Mesenchymal stem cell (in vitro differentiated cells and primary cell): Measurements from ENCODE around the gene ZNF316.
"Not testable (repeated sequence)": the region's sequence is repeated elsewhere in the genome, so short reads cannot be mapped to it uniquely, and the experiment has no call there.

Source experiments
- DNase-seq: peaks from one replicate; pipeline ENCODE4 v3.0.0-alpha.2; 2013
- H2AFZ ChIP-seq: one replicate; pipeline ENCODE4 v1.6.1; 2013; ENCODE audit warnings: low read depth, mild to moderate bottlenecking, control low read depth, inconsistent platforms, low read length, moderate library complexity
- H2AK5ac ChIP-seq: 2 replicates; pipeline ENCODE4 v1.6.1; 2013; ENCODE audit warnings: low read length, moderate library complexity, mild to moderate bottlenecking, inconsistent platforms; ENCODE audit not compliant: severe bottlenecking
- H2BK120ac ChIP-seq: one replicate; pipeline ENCODE4 v1.6.1; 2013; ENCODE audit warnings: low read depth, mild to moderate bottlenecking, inconsistent platforms, low read length, moderate library complexity
- H2BK12ac ChIP-seq, 2 experiments: one replicate each; pipeline ENCODE4 v1.6.1; 2013; ENCODE audit warnings: inconsistent platforms in 2 of 2, low read length in 2 of 2, mild to moderate bottlenecking in 2 of 2, moderate library complexity in 2 of 2, control low read depth in 1 of 2
- H2BK15ac ChIP-seq: one replicate; pipeline ENCODE4 v1.6.1; 2013; ENCODE audit warnings: mild to moderate bottlenecking, low read depth, inconsistent platforms; ENCODE audit not compliant: poor library complexity, severe bottlenecking
- H2BK5ac ChIP-seq: 2 replicates; pipeline ENCODE4 v1.6.1; 2013; ENCODE audit warnings: low read depth, mild to moderate bottlenecking, low read length, control low read depth, inconsistent platforms; ENCODE audit not compliant: poor library complexity, severe bottlenecking
- H3K14ac ChIP-seq, 2 experiments: one replicate each; pipeline ENCODE4 v1.6.1; 2013; ENCODE audit warnings: inconsistent platforms in 2 of 2, low read length in 2 of 2, control low read depth in 1 of 2, mild to moderate bottlenecking in 1 of 2, moderate library complexity in 1 of 2
- H3K18ac ChIP-seq, 2 experiments: one replicate each; pipeline ENCODE4 v1.6.1; 2013; ENCODE audit warnings: inconsistent platforms in 2 of 2, low read length in 2 of 2, control low read depth in 1 of 2, low read depth in 1 of 2, mild to moderate bottlenecking in 1 of 2
- H3K23ac ChIP-seq, 2 experiments: one replicate each; pipeline ENCODE4 v1.6.1; 2013; ENCODE audit warnings: inconsistent platforms in 2 of 2, low read length in 2 of 2, mild to moderate bottlenecking in 2 of 2, moderate library complexity in 2 of 2, control low read depth in 1 of 2
- H3K27ac ChIP-seq: 2 replicates; pipeline ENCODE4 v1.5.1; 2013; ENCODE audit warnings: mild to moderate bottlenecking, moderate library complexity, low read length, control low read depth, inconsistent platforms; ENCODE audit not compliant: poor library complexity, severe bottlenecking
- H3K27me3 ChIP-seq, 2 experiments: 2 replicates each; pipeline versions ENCODE4 v1.6.1 to v1.7.0; 2013; ENCODE audit warnings: low read length in 2 of 2, mild to moderate bottlenecking in 2 of 2, moderate library complexity in 2 of 2, control low read depth in 1 of 2, inconsistent platforms in 1 of 2; ENCODE audit not compliant: control insufficient read depth in 1 of 2, insufficient read depth in 1 of 2
- H3K36me3 ChIP-seq, 2 experiments: 2 replicates each; pipeline versions ENCODE4 v1.6.1 to v1.7.0; 2013; ENCODE audit warnings: low read length in 2 of 2, control low read depth in 1 of 2, inconsistent platforms in 1 of 2, low read depth in 1 of 2, mild to moderate bottlenecking in 1 of 2; ENCODE audit not compliant: insufficient read depth in 2 of 2, control insufficient read depth in 1 of 2
- H3K4ac ChIP-seq, 2 experiments: one replicate each; pipeline ENCODE4 v1.6.1; 2013; ENCODE audit warnings: inconsistent platforms in 2 of 2, low read length in 2 of 2, mild to moderate bottlenecking in 2 of 2, moderate library complexity in 2 of 2, control low read depth in 1 of 2, low read depth in 1 of 2
- H3K4me1 ChIP-seq: 2 replicates; pipeline ENCODE4 v1.6.1; 2013; ENCODE audit warnings: low read depth, low read length, control low read depth; ENCODE audit not compliant: control insufficient read depth, insufficient read depth
- H3K4me2 ChIP-seq: 2 replicates; pipeline ENCODE4 v1.6.1; 2013; ENCODE audit warnings: low read length, mild to moderate bottlenecking, inconsistent platforms; ENCODE audit not compliant: poor library complexity, severe bottlenecking
- H3K4me3 ChIP-seq, 2 experiments: 2 replicates each; pipeline versions ENCODE4 v1.5.1 to v1.7.0; 2013; ENCODE audit warnings: low read length in 2 of 2, mild to moderate bottlenecking in 2 of 2, control low read depth in 1 of 2, low read depth in 1 of 2; ENCODE audit not compliant: insufficient read depth in 1 of 2
- H3K79me1 ChIP-seq: replicated peaks from 2 replicates; pipeline ENCODE4 v1.6.1; 2013; ENCODE audit warnings: mild to moderate bottlenecking, control low read depth, low read length, inconsistent platforms; ENCODE audit not compliant: poor library complexity, severe bottlenecking
- H3K9ac ChIP-seq: 2 replicates; pipeline ENCODE4 v1.7.0; 2013; ENCODE audit warnings: mild to moderate bottlenecking, low read length, moderate library complexity
- H3K9me3 ChIP-seq: 2 replicates; pipeline ENCODE4 v1.7.0; 2013; ENCODE audit warnings: mild to moderate bottlenecking, low read length; ENCODE audit not compliant: control insufficient read depth
- H4K8ac ChIP-seq: one replicate; pipeline ENCODE4 v1.6.1; 2013; ENCODE audit warnings: inconsistent platforms, mild to moderate bottlenecking, low read length, moderate library complexity
- H4K91ac ChIP-seq: one replicate; pipeline ENCODE4 v1.6.1; 2013; ENCODE audit warnings: mild to moderate bottlenecking, low read length, inconsistent platforms
- WGBS: methylation state at CpG from one replicate; pipeline ENCODE4 v1.1.7; 2013; ENCODE audit warnings: mixed read lengths; 5-methylcytosine and 5-hydroxymethylcytosine counted together

Gene ZNF316

GRCh38 chr7:6655636-6656385 is 18.7 kb downstream of the ZNF316 start:
- no peak overlapping the region for H3K4me2 ChIP-seq
- H3K79me1 ChIP-seq: peaks cover 29% of the 10 kb centered on the region
- no peak overlapping the region for H4K8ac ChIP-seq
- H3K9ac ChIP-seq: no peak overlapping the region
- H2AFZ ChIP-seq: no peak overlapping the region
- no peak overlapping the region for H3K14ac ChIP-seq
- no peak overlapping the region for H2BK5ac ChIP-seq
- H3K27ac ChIP-seq: no peak overlapping the region
- H2BK12ac ChIP-seq: no peak overlapping the region
- H3K4me3 ChIP-seq: no peak overlapping the region
- WGBS: 98% methylated on average over 17 of the region's 17 CpGs
- H2BK120ac ChIP-seq: no peak overlapping the region
- no peak overlapping the region for H3K23ac ChIP-seq
- H3K9me3 ChIP-seq: peaks cover 22% of the 10 kb centered on the region
- no peak overlapping the region for H2AK5ac ChIP-seq
- no peak overlapping the region for H3K4ac ChIP-seq
- H3K18ac ChIP-seq: no peak overlapping the region
- H2BK15ac ChIP-seq: no peak overlapping the region
- no peak overlapping the region for H4K91ac ChIP-seq
- no peak for DNase-seq
- H3K4me1 ChIP-seq: no peaks in the 10 kb centered on the region
- peaks cover 33 to 61% of the 10 kb centered on the region in 2 experiments for H3K36me3 ChIP-seq
- no peaks in the 10 kb centered on the region for H3K27me3 ChIP-seq

DNA sequence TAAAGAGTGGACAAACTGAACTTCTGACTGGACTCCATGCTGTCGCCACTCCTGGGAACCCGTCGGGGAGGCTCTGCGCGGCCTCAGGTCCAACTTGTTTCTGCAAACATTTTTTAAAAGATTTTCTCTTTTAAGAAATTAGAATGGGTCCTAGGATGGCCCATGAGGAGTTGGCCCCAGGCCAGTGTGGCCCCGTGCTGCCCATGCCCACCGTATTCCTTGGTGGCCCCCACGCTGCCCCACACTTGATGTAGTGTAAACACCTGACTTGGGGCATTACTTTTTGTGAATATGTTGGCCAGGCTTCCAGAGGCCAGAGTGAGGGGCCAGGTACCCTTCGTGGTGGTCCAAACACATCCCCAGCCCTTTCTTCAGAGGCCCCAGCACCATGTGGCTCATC is 19.3 kb downstream of the ZNF316 start:
- Histone ChIP-seq H3K4me1 (no peaks in the 10 kb centered on the region), H3K9me3 (peaks cover 25% of the 10 kb centered on the region), H3K79me1 (peaks cover 26% of the 10 kb centered on the region), H3K36me3 (peaks cover 30 to 55% of the 10 kb centered on the region in 2 experiments), H2BK15ac (no peak overlapping the region), H3K27ac (no peak overlapping the region), H3K18ac (no peak overlapping the region), H3K27me3 (no peaks in the 10 kb centered on the region), H2AFZ (no peak overlapping the region), H3K14ac (no peak overlapping the region), H4K8ac (no peak overlapping the region), H3K4me2 (no peak overlapping the region), H3K23ac (no peak overlapping the region), H2BK5ac (no peak overlapping the region), H3K4ac (no peak overlapping the region), H4K91ac (no peak overlapping the region), H3K9ac (no peak overlapping the region), H2AK5ac (no peak overlapping the region), H3K4me3 (no peak overlapping the region), H2BK12ac (no peak overlapping the region), H2BK120ac (no peak overlapping the region)
- DNase-seq: no peak
- 99% methylated on average over 9 of the region's 9 CpGs for WGBS

DNA sequence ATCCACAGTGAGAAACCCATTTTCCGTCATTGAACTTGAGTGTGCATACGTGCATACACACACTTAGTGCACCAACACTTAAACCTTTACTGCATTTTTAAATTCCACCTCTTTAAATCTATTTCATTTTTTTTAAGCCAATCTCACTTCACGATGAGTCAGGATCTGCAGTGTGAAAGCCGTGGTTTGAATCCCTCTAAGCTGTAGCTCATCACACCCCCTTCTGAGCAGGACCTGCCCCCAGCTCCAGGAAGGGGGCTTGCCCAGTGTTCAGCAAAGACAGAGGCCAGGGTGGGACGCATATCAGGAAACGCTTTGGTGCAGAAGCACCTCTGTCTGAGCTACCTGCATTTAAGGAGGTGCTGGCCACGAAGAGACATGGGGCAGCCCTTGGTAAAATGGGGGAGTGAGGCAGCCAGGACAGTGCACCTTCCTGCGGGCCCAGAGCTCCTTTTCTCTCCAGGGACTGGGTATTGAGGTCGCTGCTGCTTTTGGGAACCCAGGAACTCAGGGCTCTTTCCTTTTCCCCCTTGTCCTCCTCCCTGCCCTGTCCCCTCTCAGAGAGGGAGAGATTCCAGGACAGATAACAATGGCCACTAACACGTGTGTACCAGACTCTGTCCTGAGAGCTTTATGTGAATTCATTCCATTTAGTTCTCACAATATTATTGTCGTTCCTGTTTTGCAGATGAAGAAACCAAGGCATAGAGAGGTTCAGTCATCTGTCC is 21.7 kb downstream of the ZNF316 start:
- no peak overlapping the region for H2BK12ac ChIP-seq
- no peak for DNase-seq
- H2BK5ac ChIP-seq: no peak overlapping the region

GRCh38 chr7:6670851-6671250 is 33.7 kb downstream of the ZNF316 start:
- not testable (repeated sequence) for H4K91ac ChIP-seq, DNase-seq, H3K18ac ChIP-seq, H3K14ac ChIP-seq, H3K9ac ChIP-seq, H3K36me3 ChIP-seq, H3K27ac ChIP-seq, H3K4me2 ChIP-seq, H2BK12ac ChIP-seq, H3K4ac ChIP-seq, H2BK120ac ChIP-seq, H3K4me3 ChIP-seq, H2AFZ ChIP-seq, H3K27me3 ChIP-seq, H2BK5ac ChIP-seq, H2AK5ac ChIP-seq, H3K79me1 ChIP-seq, H3K23ac ChIP-seq, H4K8ac ChIP-seq, H2BK15ac ChIP-seq, H3K4me1 ChIP-seq
- WGBS: no CpG with 5 or more reads among the region's 34 CpGs
- peaks cover 63% of the 10 kb centered on the region for H3K9me3 ChIP-seq

More for the DNA sequence above, 21.7 kb downstream of the ZNF316 start:
- Histone ChIP-seq H3K4me3 (no peak overlapping the region), H2BK120ac (no peak overlapping the region), H3K27me3 (no peaks in the 10 kb centered on the region), H2AFZ (no peak overlapping the region), H3K18ac (no peak overlapping the region), H3K4me2 (no peak overlapping the region), H2BK15ac (no peak overlapping the region), H4K8ac (no peak overlapping the region), H2AK5ac (no peak overlapping the region), H3K36me3 (peaks cover 17 to 31% of the 10 kb centered on the region in 2 experiments), H3K4ac (no peak overlapping the region), H3K79me1 (peaks cover 21% of the 10 kb centered on the region), H4K91ac (no peak overlapping the region), H3K4me1 (peaks cover 1% of the 10 kb centered on the region), H3K9ac (no peak overlapping the region), H3K27ac (no peak overlapping the region), H3K23ac (no peak overlapping the region), H3K14ac (no peak overlapping the region), H3K9me3 (peaks cover 35% of the 10 kb centered on the region)
- WGBS: 56% methylated on average over 11 of the region's 11 CpGs
